ENCODE measurements around the gene LDLRAD3.
A peak's percentile ranks its signal among the peaks of the same experiment; 100 is the strongest.

The LDLRAD3 gene

DNA sequence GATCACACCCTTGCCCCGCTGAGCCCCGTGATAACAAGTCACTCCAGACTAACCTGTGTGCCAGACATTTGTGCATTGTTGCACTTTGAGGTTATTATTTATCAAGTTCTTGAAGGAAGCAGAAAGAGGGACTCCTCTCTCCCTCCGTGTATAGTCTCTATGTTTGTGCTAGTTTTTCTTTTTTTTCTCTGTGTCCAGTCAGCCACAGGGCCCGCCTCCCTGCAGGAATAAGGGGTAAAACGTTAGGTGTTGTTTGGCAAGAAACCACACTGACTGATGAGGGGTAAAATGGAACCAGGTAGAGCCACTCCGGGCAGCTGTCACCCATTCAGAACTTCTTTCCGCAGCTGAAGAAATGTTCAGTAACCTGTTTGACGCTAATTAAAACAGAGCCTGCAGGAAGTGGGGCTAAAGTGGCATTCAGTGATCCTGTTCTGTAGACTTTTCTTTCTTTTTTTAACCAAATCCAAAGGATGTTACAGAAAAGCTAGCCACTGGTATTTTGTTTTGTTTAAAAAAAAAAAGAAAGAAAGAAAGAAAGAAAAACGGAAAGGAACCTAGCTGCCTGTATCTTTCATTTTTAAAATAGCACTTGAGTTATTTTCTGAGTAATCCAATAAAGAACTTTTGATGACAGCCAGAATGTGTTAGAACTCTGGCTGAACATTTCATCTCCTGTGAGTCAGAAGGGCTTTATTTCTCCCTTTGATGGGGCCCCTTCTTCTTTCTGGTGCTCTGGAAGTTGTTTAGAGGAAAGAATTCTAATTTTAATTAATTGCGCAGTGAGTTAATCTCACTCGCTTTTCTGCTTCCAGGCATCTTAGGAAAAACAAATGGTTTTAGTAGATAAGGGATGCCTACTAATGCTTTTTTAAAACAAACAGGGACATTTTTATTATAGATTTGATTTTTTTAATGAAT, 287.2 kb downstream of the LDLRAD3 start:
- TF ChIP-seq, protein P1, sequence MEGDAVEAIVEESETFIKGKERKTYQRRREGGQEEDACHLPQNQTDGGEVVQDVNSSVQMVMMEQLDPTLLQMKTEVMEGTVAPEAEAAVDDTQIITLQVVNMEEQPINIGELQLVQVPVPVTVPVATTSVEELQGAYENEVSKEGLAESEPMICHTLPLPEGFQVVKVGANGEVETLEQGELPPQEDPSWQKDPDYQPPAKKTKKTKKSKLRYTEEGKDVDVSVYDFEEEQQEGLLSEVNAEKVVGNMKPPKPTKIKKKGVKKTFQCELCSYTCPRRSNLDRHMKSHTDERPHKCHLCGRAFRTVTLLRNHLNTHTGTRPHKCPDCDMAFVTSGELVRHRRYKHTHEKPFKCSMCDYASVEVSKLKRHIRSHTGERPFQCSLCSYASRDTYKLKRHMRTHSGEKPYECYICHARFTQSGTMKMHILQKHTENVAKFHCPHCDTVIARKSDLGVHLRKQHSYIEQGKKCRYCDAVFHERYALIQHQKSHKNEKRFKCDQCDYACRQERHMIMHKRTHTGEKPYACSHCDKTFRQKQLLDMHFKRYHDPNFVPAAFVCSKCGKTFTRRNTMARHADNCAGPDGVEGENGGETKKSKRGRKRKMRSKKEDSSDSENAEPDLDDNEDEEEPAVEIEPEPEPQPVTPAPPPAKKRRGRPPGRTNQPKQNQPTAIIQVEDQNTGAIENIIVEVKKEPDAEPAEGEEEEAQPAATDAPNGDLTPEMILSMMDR (conservative IDR thresholded peaks at IDR 0.05; ENCODE audit: low read depth, low read length), result no peak
- DNase-seq (ENCODE audit: low read depth), result peak; percentile 84
- no peak overlapping the region for H3K4me3 ChIP-seq (ENCODE audit: low read depth, low read length)

DNA sequence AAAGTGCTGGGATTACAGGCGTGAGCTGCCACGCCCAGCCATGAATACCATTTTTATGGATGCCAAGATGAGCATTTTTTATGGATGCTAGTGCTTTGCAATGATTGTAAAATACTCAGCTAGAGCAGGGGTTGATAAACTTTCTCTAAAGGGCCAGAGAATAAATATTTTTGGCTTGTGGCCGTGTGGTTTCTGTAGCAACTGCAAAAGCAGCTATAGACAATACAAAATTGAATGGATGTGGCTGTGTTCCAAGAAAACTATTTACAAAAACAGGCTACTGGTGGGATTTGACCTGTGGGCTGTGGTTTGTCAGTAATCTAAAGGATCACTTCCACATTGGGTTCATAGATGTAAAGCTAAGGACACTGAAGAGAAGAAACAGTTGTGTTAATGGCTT, 289.3 kb downstream of the LDLRAD3 start:
- TF ChIP-seq, protein P1 (conservative IDR thresholded peaks at IDR 0.05; ENCODE audit: low read depth, low read length), result no peak
- H3K4me3 ChIP-seq (ENCODE audit: low read depth, low read length), result no peak overlapping the region
- peak; percentile 95 for DNase-seq (ENCODE audit: low read depth)

DNA sequence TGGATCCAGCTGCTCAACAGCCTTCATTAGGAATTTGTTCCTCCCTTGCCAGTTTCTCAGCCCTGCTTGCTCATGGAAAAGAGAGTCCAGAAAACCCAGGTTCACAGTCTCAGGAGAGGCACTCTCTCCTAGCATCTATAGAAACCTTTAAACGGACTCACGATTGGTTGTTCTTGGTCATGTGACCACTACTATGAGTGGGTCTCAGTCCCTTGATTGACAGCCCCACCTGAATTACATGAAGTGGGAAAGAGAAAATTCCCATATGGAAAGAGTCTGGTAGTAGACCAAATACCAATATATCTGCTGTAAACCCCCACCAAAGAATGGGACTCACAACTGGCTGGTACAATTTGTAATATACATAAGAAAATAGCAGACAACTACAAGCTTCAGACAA, 291.0 kb downstream of the LDLRAD3 start:
- TF ChIP-seq, protein P1 (conservative IDR thresholded peaks at IDR 0.05; ENCODE audit: low read depth, low read length), result no peak
- DNase-seq (ENCODE audit: low read depth), result no peak
- H3K4me3 ChIP-seq (ENCODE audit: low read depth, low read length), result no peak overlapping the region

DNA sequence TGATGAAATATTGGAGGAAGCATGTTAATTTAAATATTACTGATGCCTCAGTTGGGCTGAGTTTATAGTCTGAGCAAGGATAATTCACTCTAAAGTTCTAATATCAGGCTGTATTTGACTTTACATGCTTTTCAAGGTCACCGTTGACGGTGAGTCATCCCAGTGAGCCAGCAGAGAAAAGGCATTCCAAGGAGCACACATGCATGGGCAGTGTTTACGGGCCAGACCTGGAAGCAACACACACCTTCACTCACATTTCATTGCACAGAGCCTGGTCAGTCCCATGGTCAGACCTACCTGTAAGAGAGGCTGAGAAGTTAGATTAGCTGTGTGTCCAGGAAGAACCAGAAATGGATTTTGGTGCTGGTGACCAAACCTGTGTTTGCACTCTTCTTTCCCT, 291.9 kb downstream of the LDLRAD3 start:
- peak; percentile 53 for DNase-seq (ENCODE audit: low read depth)
- no peak overlapping the region for H3K4me3 ChIP-seq (ENCODE audit: low read depth, low read length)
- TF ChIP-seq, protein P1 (conservative IDR thresholded peaks at IDR 0.05; ENCODE audit: low read depth, low read length), result no peak

DNA sequence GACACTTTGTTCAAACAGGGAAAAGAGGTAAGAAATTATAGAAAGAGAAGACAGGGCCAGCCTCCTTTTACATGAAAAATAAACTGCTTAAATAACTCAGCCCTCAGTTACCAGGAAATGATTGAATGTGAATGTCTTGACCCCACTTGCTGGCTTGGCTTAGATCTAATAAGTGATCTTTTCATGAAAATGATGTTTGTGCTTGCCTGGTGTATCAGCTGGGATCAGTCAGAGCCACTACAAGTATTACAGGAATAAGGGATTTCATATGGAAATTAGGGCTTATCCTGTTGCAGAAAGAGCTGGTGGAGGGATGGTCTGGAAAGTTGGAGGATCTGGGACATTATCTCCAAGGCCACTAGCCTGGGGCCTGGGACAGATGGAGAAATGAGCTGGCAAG, 293.5 kb downstream of the LDLRAD3 start:
- TF ChIP-seq, protein P1 (conservative IDR thresholded peaks at IDR 0.05; ENCODE audit: low read depth, low read length), result no peak
- no peak for DNase-seq (ENCODE audit: low read depth)
- no peak overlapping the region for H3K4me3 ChIP-seq (ENCODE audit: low read depth, low read length)

DNA sequence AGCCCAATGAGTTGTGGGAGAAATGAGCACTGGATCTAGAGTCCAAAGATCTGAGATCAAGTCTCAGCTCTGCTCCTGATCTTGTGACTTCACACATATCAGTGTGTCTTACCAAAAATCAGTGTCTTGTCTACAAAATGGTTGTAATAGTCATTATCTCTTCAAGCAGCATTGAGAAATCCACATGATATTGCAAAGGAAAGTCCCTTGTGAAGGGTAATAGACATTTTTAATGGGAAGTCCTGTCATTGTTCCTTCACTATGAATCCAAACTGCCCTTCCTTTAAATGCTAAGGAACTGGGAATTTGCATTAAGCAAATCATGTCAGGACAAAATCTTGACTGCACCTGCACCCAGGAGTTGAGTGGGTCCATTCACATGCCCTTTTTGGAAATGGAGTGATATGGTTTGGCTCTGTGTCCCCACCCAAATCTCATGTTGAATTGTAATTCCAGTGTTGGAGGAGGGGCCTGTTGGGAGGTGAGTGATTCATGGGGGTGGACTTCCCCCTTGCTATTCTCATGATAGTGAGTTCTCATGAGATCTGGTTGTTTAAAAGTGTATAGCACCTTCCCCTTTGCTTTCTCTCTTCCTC, 294.3 kb downstream of the LDLRAD3 start:
- TF ChIP-seq, protein P1 (conservative IDR thresholded peaks at IDR 0.05; ENCODE audit: low read depth, low read length), result no peak
- no peak overlapping the region for H3K4me3 ChIP-seq (ENCODE audit: low read depth, low read length)
- no peak for DNase-seq (ENCODE audit: low read depth)

Measured in choroid plexus epithelial cell (primary cell).